HepG2 (cell line): ENCODE results near the gene SIGMAR1. TPM values are rescaled to one million over a fixed set of nuclear protein-coding genes. Genes with fewer than 3 reads are reported as not detected.

Source experiments
- ATAC-seq: fragments of 200-7000 bp; cut with Tn5 transposase; 3 replicates; pipeline ENCODE4 v1.9.1; 2020; ENCODE audit warnings: mild to moderate bottlenecking, moderate library complexity
- BruUV-seq: library from RNA; stranded (reverse); fragments of 400-500 nt; replicated peaks from 2 replicates; lab custom pipeline; 2021; lab: Mats Ljungman, UMichigan
- CTCF ChIA-PET: fragments of 300-600 bp; formaldehyde crosslinking; extraction: SDS; loops from one replicate; lab custom pipeline; 2021; ENCODE audit warnings: low total read pairs, inconsistent platforms, low intra/inter-chr PET ratio; lab: Yijun Ruan, JAX
- POLR2A ChIA-PET: fragments of 350-600 bp; sonication (Branson Sonifier 250); formaldehyde crosslinking; loops from one replicate; lab custom pipeline; 2020; ENCODE audit warnings: antibody characterized with exemption, inconsistent platforms; lab: Yijun Ruan, JAX
- DNase-seq: peaks from one replicate; pipeline ENCODE4 v3.0.0-alpha.2; 2015; ENCODE audit warnings: low spot score
- FAIRE-seq: peaks from 3 replicates; lab custom pipeline; 2011; peaks lifted over from hg19 to GRCh38; lab: Jason Lieb, UNC
- H2AFZ ChIP-seq: one replicate; pipeline ENCODE4 v1.6.1; 2011; ENCODE audit warnings: low read length, inconsistent platforms
- H3K27ac ChIP-seq: fragments of 300-600 bp; 3 replicates; pipeline ENCODE4 v1.8.0; 2011; ENCODE audit warnings: mixed run types, mild to moderate bottlenecking, mixed read lengths, low read length, inconsistent platforms; ENCODE audit not compliant: insufficient read depth; ENCODE audit errors: extremely low read length
- H3K27me3 ChIP-seq, 2 experiments: fragments of 200-600 bp in 1 of 2; 2 replicates in 1 of 2; 3 replicates in 1 of 2; pipeline versions ENCODE4 v1.6.0 to v1.8.0; 2011; ENCODE audit warnings: low read length in 2 of 2, mild to moderate bottlenecking in 2 of 2, moderate library complexity in 2 of 2, inconsistent platforms in 1 of 2; ENCODE audit not compliant: insufficient read depth in 2 of 2, control insufficient read depth in 1 of 2
- H3K36me3 ChIP-seq, 2 experiments: fragments of 200-600 bp in 1 of 2; replicated peaks in 1 of 2; 2 replicates in 1 of 2; 3 replicates in 1 of 2; pipeline versions ENCODE4 v1.5.1 to v1.8.0; 2011; ENCODE audit warnings: low read length in 2 of 2, inconsistent platforms in 1 of 2; ENCODE audit not compliant: insufficient read depth in 2 of 2, control insufficient read depth in 1 of 2
- H3K4me1 ChIP-seq: 2 replicates; pipeline ENCODE4 v1.5.1; 2012; ENCODE audit warnings: low read length, inconsistent platforms; ENCODE audit not compliant: insufficient read depth
- H3K4me2 ChIP-seq: 2 replicates; pipeline ENCODE4 v1.6.0; 2011; ENCODE audit warnings: low read depth, low read length, inconsistent platforms
- H3K4me3 ChIP-seq, 3 experiments: fragments of 200-600 bp in 1 of 3; sonication (generic), shearing (Covaris generic) in 1 of 3; replicated peaks in 1 of 3; 2 replicates each; pipeline ENCODE4 v1.5.1; 2011 to 2016; ENCODE audit warnings: low read length in 3 of 3, inconsistent platforms in 2 of 3, low read depth in 2 of 3, mild to moderate bottlenecking in 2 of 3, control low read depth in 1 of 3, mixed read lengths in 1 of 3; ENCODE audit not compliant: insufficient read depth in 1 of 3
- H3K79me2 ChIP-seq: one replicate; pipeline ENCODE4 v1.6.1; 2011; ENCODE audit warnings: low read length, inconsistent platforms; ENCODE audit not compliant: insufficient read depth
- H3K9ac ChIP-seq: 2 replicates; pipeline ENCODE4 v1.6.0; 2011; ENCODE audit warnings: mild to moderate bottlenecking, low read depth, low read length, inconsistent platforms; ENCODE audit not compliant: insufficient read depth
- H3K9me3 ChIP-seq: 2 replicates; pipeline ENCODE4 v1.5.1; 2012; ENCODE audit warnings: mild to moderate bottlenecking, low read length
- H4K20me1 ChIP-seq: 2 replicates; pipeline ENCODE4 v1.6.0; 2011; ENCODE audit warnings: inconsistent platforms, mild to moderate bottlenecking, low read length, moderate library complexity; ENCODE audit not compliant: insufficient read depth
- CTCF ChIP-seq: sonication (generic); formaldehyde crosslinking; IDR thresholded peaks from 2 replicates; pipeline ENCODE4 v1.5.0; 2020; ENCODE audit warnings: mild to moderate bottlenecking, missing genetic modification reagents, moderate library complexity
- EHMT2 ChIP-seq: fragments of 200-600 bp; sonication (generic); IDR thresholded peaks from 2 replicates; pipeline ENCODE4 v1.7.0; 2017; ENCODE audit warnings: antibody characterized with exemption, low read depth, low read length, borderline replicate concordance
- EZH2 ChIP-seq: conservative IDR thresholded peaks from 2 replicates; pipeline ENCODE4 v1.6.1; 2012; ENCODE audit warnings: mild to moderate bottlenecking, low read depth, low read length, moderate library complexity
- IKZF1 ChIP-seq: fragments of 450-650 bp; IDR thresholded peaks from 2 replicates; pipeline ENCODE4 v1.7.1; 2016
- KDM1A ChIP-seq: IDR thresholded peaks from 2 replicates; pipeline ENCODE4 v1.6.1; 2016; ENCODE audit warnings: missing compliant biosample characterization
- LRRFIP1 ChIP-seq: sonication (generic); formaldehyde crosslinking; conservative IDR thresholded peaks from 2 replicates; pipeline ENCODE4 v1.4.0; 2020; ENCODE audit warnings: missing genetic modification reagents
- NCOA5 ChIP-seq: sonication (generic); formaldehyde crosslinking; IDR thresholded peaks from 2 replicates; pipeline ENCODE4 v1.4.0; 2020; ENCODE audit warnings: missing genetic modification reagents
- SOX5 ChIP-seq: IDR thresholded peaks from 2 replicates; pipeline ENCODE4 v1.6.1; 2016; ENCODE audit warnings: borderline replicate concordance
- SP140L ChIP-seq: sonication (generic); formaldehyde crosslinking; IDR thresholded peaks from 2 replicates; pipeline ENCODE4 v1.4.0; 2020; ENCODE audit warnings: missing genetic modification reagents, borderline replicate concordance
- ZIK1 ChIP-seq: sonication (generic); formaldehyde crosslinking; IDR thresholded peaks from 2 replicates; pipeline ENCODE4 v1.5.0; 2020; ENCODE audit warnings: mild to moderate bottlenecking, low read depth, missing genetic modification reagents, borderline replicate concordance
- ZNF335 ChIP-seq: sonication (generic); formaldehyde crosslinking; IDR thresholded peaks from 2 replicates; pipeline ENCODE4 v1.4.0; 2020; ENCODE audit warnings: missing genetic modification reagents
- ZNF510 ChIP-seq: sonication (generic); formaldehyde crosslinking; IDR thresholded peaks from 2 replicates; pipeline ENCODE4 v1.4.0; 2020; ENCODE audit warnings: low read depth, mild to moderate bottlenecking, missing genetic modification reagents
- ZNF678 ChIP-seq: sonication (generic); formaldehyde crosslinking; IDR thresholded peaks from 2 replicates; pipeline ENCODE4 v1.4.0; 2020; ENCODE audit warnings: mild to moderate bottlenecking, missing genetic modification reagents
- ZNF776 ChIP-seq: sonication (generic); formaldehyde crosslinking; IDR thresholded peaks from 2 replicates; pipeline ENCODE4 v1.4.0; 2020; ENCODE audit warnings: mild to moderate bottlenecking, missing genetic modification reagents
- WGBS: methylation state at CpG from one replicate; pipeline ENCODE4 v1.1.6; 2017; ENCODE audit warnings: low lambda C conversion rate; 5-methylcytosine and 5-hydroxymethylcytosine counted together
- in situ Hi-C: cut with HindIII; loops from 2 replicates; pipeline ENCODE4 v1.10.0; 2017; ENCODE audit warnings: low pct_unique_long_range_greater_than_20kb; ENCODE audit not compliant: extremely low pct_ligation_motif_present
- intact Hi-C: fragments of 100-400 bp; cut with micrococcal nuclease; formaldehyde crosslinking; loops from one replicate; pipeline ENCODE4 v1.10.0; 2022; ENCODE audit not compliant: unreplicated experiment
- polyA plus RNA-seq, 8 experiments: library from polyadenylated mRNA; depleted of rRNA in 3 of 8; stranded (reverse) in 7 of 8; unstranded in 1 of 8; fragments of >200 nt; fragmentation: Illumina TruSeq in 4 of 8; extraction: Trizol in 4 of 8; gene quantifications; 2 replicates each; pipeline versions ENCODE4 v1.2.1 to v1.2.3, GENCODE V29; 2011 to 2016; ENCODE audit warnings: low read depth in 4 of 8, missing spikeins in 1 of 8, mixed read lengths in 1 of 8; ENCODE audit not compliant: insufficient read depth in 1 of 8
- total RNA-seq, 5 experiments: library from RNA; depleted of rRNA; stranded (reverse); fragments of >200 nt; fragmentation: Illumina TruSeq; extraction: Trizol; gene quantifications; 2 replicates each; pipeline ENCODE4 v1.2.3, GENCODE V29; 2016; ENCODE audit warnings: low read depth in 1 of 5
- TF ChIP-seq, protein P1 (sequence below): sonication (generic); formaldehyde crosslinking; IDR thresholded peaks from 2 replicates; pipeline ENCODE4 v1.4.0; 2020; ENCODE audit warnings: missing genetic modification reagents, borderline replicate concordance
- TF ChIP-seq, protein P2 (sequence below): IDR thresholded peaks from 2 replicates; pipeline ENCODE4 v1.6.1; 2012; ENCODE audit warnings: low read depth, low read length, improper control_type of control experiment

Gene SIGMAR1
- total and polyA plus RNA-seq, 2 of the 13 experiments (the other 11 are each of a cell fraction or from before 2014, with no cell fraction given) = 38.9 to 60.8 TPM

DNA sequence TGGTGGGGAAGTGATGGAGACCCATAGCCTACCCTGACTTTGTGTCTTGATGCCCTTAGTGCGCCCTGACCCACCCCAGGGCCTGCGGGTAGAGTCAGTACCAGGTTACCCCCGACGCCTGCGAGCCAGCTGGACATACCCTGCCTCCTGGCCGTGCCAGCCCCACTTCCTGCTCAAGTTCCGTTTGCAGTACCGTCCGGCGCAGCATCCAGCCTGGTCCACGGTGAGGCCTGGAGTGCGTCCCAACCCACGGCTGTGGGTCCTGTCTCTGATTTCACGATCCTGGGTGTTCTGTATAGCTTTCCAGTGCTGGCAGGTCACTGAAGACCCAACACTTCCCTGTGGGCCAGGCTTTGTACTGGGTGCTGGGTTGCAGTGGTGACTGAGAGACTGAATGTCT, 20.9 kb upstream of the SIGMAR1 start:
- no peaks in the 10 kb centered on the region for H4K20me1 ChIP-seq
- no peak for ATAC-seq
- no peak overlapping the region for H3K4me3 ChIP-seq
- in situ Hi-C loops (no loop called here), intact Hi-C loops (no loop called here)
- H3K9ac ChIP-seq = no peak overlapping the region
- POLR2A ChIA-PET = interaction anchor here (1.5 kb wide), 1 partner anchor 12 kb away, joined by 3 read pairs; the partner anchor contains the start of gene GALT
- 70% methylated on average over 2 of the region's 14 CpGs for WGBS
- no peak overlapping the region for H3K27ac ChIP-seq
- no peaks in the 10 kb centered on the region; a peak in 3 of 5 replicates for H3K27me3 ChIP-seq
- no TSS peak for BruUV-seq
- DNase-seq = no peak
- CTCF ChIA-PET = no interaction called here
- no peak overlapping the region for H3K4me2 ChIP-seq
- no peaks in the 10 kb centered on the region for H3K9me3 ChIP-seq
- H3K36me3 ChIP-seq = no peaks in the 10 kb centered on the region
- FAIRE-seq = no peak
- peaks cover 8% of the 10 kb centered on the region for H3K4me1 ChIP-seq
- no peaks in the 10 kb centered on the region for H3K79me2 ChIP-seq
- H2AFZ ChIP-seq = no peak overlapping the region
- no peak for TF ChIP-seq LRRFIP1 (CRISPR knock-in tag)
- TF ChIP-seq EHMT2 = no peak
- TF ChIP-seq, protein P1, sequence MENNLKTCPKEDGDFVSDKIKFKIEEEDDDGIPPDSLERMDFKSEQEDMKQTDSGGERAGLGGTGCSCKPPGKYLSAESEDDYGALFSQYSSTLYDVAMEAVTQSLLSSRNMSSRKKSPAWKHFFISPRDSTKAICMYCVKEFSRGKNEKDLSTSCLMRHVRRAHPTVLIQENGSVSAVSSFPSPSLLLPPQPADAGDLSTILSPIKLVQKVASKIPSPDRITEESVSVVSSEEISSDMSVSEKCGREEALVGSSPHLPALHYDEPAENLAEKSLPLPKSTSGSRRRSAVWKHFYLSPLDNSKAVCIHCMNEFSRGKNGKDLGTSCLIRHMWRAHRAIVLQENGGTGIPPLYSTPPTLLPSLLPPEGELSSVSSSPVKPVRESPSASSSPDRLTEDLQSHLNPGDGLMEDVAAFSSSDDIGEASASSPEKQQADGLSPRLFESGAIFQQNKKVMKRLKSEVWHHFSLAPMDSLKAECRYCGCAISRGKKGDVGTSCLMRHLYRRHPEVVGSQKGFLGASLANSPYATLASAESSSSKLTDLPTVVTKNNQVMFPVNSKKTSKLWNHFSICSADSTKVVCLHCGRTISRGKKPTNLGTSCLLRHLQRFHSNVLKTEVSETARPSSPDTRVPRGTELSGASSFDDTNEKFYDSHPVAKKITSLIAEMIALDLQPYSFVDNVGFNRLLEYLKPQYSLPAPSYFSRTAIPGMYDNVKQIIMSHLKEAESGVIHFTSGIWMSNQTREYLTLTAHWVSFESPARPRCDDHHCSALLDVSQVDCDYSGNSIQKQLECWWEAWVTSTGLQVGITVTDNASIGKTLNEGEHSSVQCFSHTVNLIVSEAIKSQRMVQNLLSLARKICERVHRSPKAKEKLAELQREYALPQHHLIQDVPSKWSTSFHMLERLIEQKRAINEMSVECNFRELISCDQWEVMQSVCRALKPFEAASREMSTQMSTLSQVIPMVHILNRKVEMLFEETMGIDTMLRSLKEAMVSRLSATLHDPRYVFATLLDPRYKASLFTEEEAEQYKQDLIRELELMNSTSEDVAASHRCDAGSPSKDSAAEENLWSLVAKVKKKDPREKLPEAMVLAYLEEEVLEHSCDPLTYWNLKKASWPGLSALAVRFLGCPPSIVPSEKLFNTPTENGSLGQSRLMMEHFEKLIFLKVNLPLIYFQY = no peak
- no peak for TF ChIP-seq IKZF1
- TF ChIP-seq ZNF335 = no peak
- no peak for TF ChIP-seq ZNF678 (CRISPR knock-in tag)
- no peak for TF ChIP-seq NCOA5 (CRISPR knock-in tag)
- TF ChIP-seq ZNF510 (CRISPR knock-in tag) = no peak
- no peak for TF ChIP-seq KDM1A
- no peak for TF ChIP-seq SP140L (CRISPR knock-in tag)
- TF ChIP-seq, protein P2, sequence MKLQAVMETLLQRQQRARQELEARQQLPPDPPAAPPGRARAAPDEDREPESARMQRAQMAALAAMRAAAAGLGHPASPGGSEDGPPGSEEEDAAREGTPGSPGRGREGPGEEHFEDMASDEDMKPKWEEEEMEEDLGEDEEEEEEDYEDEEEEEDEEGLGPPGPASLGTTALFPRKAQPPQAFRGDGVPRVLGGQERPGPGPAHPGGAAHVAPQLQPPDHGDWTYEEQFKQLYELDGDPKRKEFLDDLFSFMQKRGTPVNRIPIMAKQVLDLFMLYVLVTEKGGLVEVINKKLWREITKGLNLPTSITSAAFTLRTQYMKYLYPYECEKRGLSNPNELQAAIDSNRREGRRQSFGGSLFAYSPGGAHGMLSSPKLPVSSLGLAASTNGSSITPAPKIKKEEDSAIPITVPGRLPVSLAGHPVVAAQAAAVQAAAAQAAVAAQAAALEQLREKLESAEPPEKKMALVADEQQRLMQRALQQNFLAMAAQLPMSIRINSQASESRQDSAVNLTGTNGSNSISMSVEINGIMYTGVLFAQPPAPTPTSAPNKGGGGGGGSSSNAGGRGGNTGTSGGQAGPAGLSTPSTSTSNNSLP = no peak
- TF ChIP-seq CTCF (CRISPR knock-in tag) = no peak
- TF ChIP-seq SOX5 (CRISPR knock-in tag) = no peak
- no peak for TF ChIP-seq ZNF776 (CRISPR knock-in tag)
- no peak for TF ChIP-seq ZIK1 (CRISPR knock-in tag)
- no peak for TF ChIP-seq EZH2
